ENCODE data around the gene MCCD1. TPM values are rescaled to one million over a fixed set of nuclear protein-coding genes. Genes with fewer than 3 reads are reported as not detected.
A peak's percentile ranks its signal among the peaks of the same experiment; 100 is the strongest.

The MCCD1 gene
- total RNA-seq, 4 donors from 2014 or later: not detected

GRCh38 chr6:31558318-31558625, 29.5 kb downstream of the MCCD1 start:
- Histone ChIP-seq H3K27me3 (no peaks in the 10 kb centered on the region), H3K4me3 (peak overlapping the region in 2 of 4 donors; percentile 11 to 32), H3K36me3 (peaks cover 0 to 41% (median 0%) of the 10 kb centered on the region in 3 donors), H3K9me3 (no peaks in the 10 kb centered on the region), H3K27ac (peak overlapping the region in 3 of 4 donors; percentile 29 to 77 (median 60)), H3K4me1 (peaks cover 0 to 42% (median 31%) of the 10 kb centered on the region in 4 donors)
- no peak for TF ChIP-seq CTCF (IDR thresholded peaks at IDR 0.05)
- no peak for TF ChIP-seq POLR2A (IDR thresholded peaks at IDR 0.05)
- DNase-seq: no peak

GRCh38 chr6:31558631-31559500, 30.1 kb downstream of the MCCD1 start:
- peak in 2 of 3 donors; percentile 79 to 81 for DNase-seq
- Histone ChIP-seq H3K9me3 (no peaks in the 10 kb centered on the region), H3K4me3 (peak overlapping the region in 1 of 4 donors; percentile 32), H3K27ac (peak overlapping the region; percentile 29 to 77 (median 46)), H3K4me1 (peaks cover 0 to 42% (median 30%) of the 10 kb centered on the region in 4 donors), H3K27me3 (no peaks in the 10 kb centered on the region), H3K36me3 (peaks cover 0 to 35% (median 0%) of the 10 kb centered on the region in 3 donors)
- TF ChIP-seq POLR2A (IDR thresholded peaks at IDR 0.05): no peak
- TF ChIP-seq CTCF (IDR thresholded peaks at IDR 0.05): no peak

- Histone ChIP-seq H3K9me3 (no peaks in the 10 kb centered on the region), H3K36me3 (peaks cover 0 to 32% (median 0%) of the 10 kb centered on the region in 3 donors), H3K4me1 (peaks cover 0 to 42% (median 30%) of the 10 kb centered on the region in 4 donors), H3K4me3 (peak overlapping the region in 1 of 4 donors; percentile 18), H3K27ac (peak overlapping the region; percentile 29 to 77 (median 46)), H3K27me3 (no peaks in the 10 kb centered on the region)
- DNase-seq: no peak
- TF ChIP-seq CTCF (IDR thresholded peaks at IDR 0.05) (no peak), POLR2A (IDR thresholded peaks at IDR 0.05) (no peak)
These were observed 30.8 kb downstream of the MCCD1 start for GRCh38 chr6:31559606-31559957.

- peak in 2 of 3 donors; percentile 88 to 89 for DNase-seq
These were observed 31.4 kb downstream of the MCCD1 start for GRCh38 chr6:31559958-31560696.

More at GRCh38 chr6:31559958-31560696, 31.4 kb downstream of the MCCD1 start:
- H3K27me3 ChIP-seq: no peaks in the 10 kb centered on the region
- peaks cover 0 to 42% (median 30%) of the 10 kb centered on the region in 4 donors for H3K4me1 ChIP-seq
- H3K27ac ChIP-seq: peak overlapping the region; percentile 29 to 77 (median 46)
- TF ChIP-seq POLR2A (IDR thresholded peaks at IDR 0.05) (no peak), CTCF (IDR thresholded peaks at IDR 0.05) (no peak)
- peak overlapping the region in 1 of 4 donors; percentile 18 for H3K4me3 ChIP-seq
- peaks cover 0 to 32% (median 0%) of the 10 kb centered on the region in 3 donors for H3K36me3 ChIP-seq
- no peaks in the 10 kb centered on the region for H3K9me3 ChIP-seq

Data from Peyer's patch (tissue), 4 donors.